HL-60 (cell line): ENCODE results near the gene NUDCD3.

Experiments
- DNase-seq, 2 experiments: peaks; one replicate each; pipeline ENCODE4 v3.0.0-alpha.2; 2010 to 2020; ENCODE audit warnings: low read depth in 1 of 2, low spot score in 1 of 2
- H3K27ac ChIP-seq: fragments of 250-450 bp; sonication (Bioruptor Pico); replicated peaks from 2 replicates; pipeline ENCODE4 v1.5.1; 2020; ENCODE audit warnings: mild to moderate bottlenecking, moderate library complexity
- H3K27me3 ChIP-seq: fragments of 250-450 bp; sonication (Bioruptor Pico); 2 replicates; pipeline ENCODE4 v1.5.1; 2021; ENCODE audit warnings: mild to moderate bottlenecking, moderate library complexity; ENCODE audit not compliant: insufficient read depth, poor library complexity, severe bottlenecking
- H3K4me3 ChIP-seq: replicated peaks from 2 replicates; pipeline ENCODE4 v1.5.1; 2011; ENCODE audit warnings: mild to moderate bottlenecking, control low read depth, low read length; ENCODE audit not compliant: insufficient read depth
- CTCF ChIP-seq: IDR thresholded peaks from one replicate; pipeline ENCODE4 v1.5.1; 2011; ENCODE audit warnings: low read length, control low read depth, inconsistent platforms; ENCODE audit not compliant: insufficient read depth
- GABPA ChIP-seq: IDR thresholded peaks from 2 replicates; pipeline ENCODE4 v1.6.1; 2012; ENCODE audit warnings: low read depth
- POLR2AphosphoS5 ChIP-seq: IDR thresholded peaks from 2 replicates; pipeline ENCODE4 v1.6.1; 2012; ENCODE audit warnings: low read depth
- REST ChIP-seq: IDR thresholded peaks from 2 replicates; pipeline ENCODE4 v1.6.1; 2012; ENCODE audit warnings: low read depth; ENCODE audit not compliant: insufficient replicate concordance
- SPI1 ChIP-seq: IDR thresholded peaks from 2 replicates; pipeline ENCODE4 v1.6.1; 2012; ENCODE audit warnings: low read depth, mild to moderate bottlenecking, borderline replicate concordance

NUDCD3 gene

GRCh38 chr7:44380189-44380830, 110.1 kb downstream of the NUDCD3 start:
- TF ChIP-seq GABPA, result no peak
- TF ChIP-seq POLR2AphosphoS5, result peak; percentile 50; the same call in 1 of the 2 replicates
- TF ChIP-seq SPI1, result no peak
- no peak for TF ChIP-seq CTCF
- no peak for DNase-seq
- H3K27me3 ChIP-seq, result no peaks in the 10 kb centered on the region
- no peak overlapping the region for H3K27ac ChIP-seq
- no peak overlapping the region for H3K4me3 ChIP-seq

- TF ChIP-seq REST, result no peak
- TF ChIP-seq CTCF, result no peak
- no peak for TF ChIP-seq POLR2AphosphoS5
- TF ChIP-seq SPI1, result no peak
- H3K27ac ChIP-seq, result no peak overlapping the region
- no peaks in the 10 kb centered on the region for H3K27me3 ChIP-seq
- no peak for DNase-seq
- H3K4me3 ChIP-seq, result no peak overlapping the region
These were observed 110.9 kb downstream of the NUDCD3 start for GRCh38 chr7:44379366-44380188.

- no peak for TF ChIP-seq SPI1
- TF ChIP-seq REST, result no peak
- TF ChIP-seq CTCF, result no peak
- no peak for TF ChIP-seq POLR2AphosphoS5
- TF ChIP-seq GABPA, result no peak
- DNase-seq, result no peak
- no peak overlapping the region for H3K4me3 ChIP-seq
- H3K27me3 ChIP-seq, result no peaks in the 10 kb centered on the region
- H3K27ac ChIP-seq, result no peak overlapping the region
These were observed 111.7 kb downstream of the NUDCD3 start for GRCh38 chr7:44378744-44379143.
